ENCODE measurements around the gene OR2K2. TPM values are rescaled to one million over a fixed set of nuclear protein-coding genes. Genes with fewer than 3 reads are reported as not detected.

Gene OR2K2, protein sequence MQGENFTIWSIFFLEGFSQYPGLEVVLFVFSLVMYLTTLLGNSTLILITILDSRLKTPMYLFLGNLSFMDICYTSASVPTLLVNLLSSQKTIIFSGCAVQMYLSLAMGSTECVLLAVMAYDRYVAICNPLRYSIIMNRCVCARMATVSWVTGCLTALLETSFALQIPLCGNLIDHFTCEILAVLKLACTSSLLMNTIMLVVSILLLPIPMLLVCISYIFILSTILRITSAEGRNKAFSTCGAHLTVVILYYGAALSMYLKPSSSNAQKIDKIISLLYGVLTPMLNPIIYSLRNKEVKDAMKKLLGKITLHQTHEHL
- not detected for total RNA-seq

DNA sequence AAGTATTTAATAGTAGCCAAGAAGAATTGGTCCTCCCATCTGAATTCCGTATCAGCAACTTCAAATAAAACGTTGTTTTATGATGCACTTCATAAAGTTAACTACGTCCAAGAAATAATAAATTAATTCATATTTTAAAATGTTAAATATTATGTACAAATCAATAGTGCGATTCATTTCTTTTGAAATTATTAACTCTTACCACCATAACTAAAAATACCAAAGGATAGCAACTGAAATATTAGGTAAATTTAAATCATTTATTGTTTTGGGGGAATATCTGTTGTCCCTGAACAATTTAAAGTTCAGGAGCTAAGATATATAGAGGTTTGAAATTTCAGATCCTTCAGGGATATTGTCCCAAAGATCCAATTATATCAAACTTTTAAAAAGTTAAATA is at the start of gene OR2K2:
Gene OR2K2, minus strand, starts transcription at position 101 of the 400 bp plus-strand sequence. CDS start 1,791 bp downstream, outside the sequence.
- no peaks in the 10 kb centered on the region for H3K4me1 ChIP-seq
- no peak for DNase-seq
- no peak within 1 kb of the TSS for H3K27ac ChIP-seq
- WGBS, 2 donors = 88 to 89% methylated on average over 4 of the region's 4 CpGs
- intact Hi-C loops (cut with DNase I) = no loop called here
- H3K4me3 ChIP-seq = no peak within 1 kb of the TSS
- H3K27me3 ChIP-seq = peaks cover 0 to 23% (median 0%) of the 10 kb centered on the region in 4 donors
- H3K36me3 ChIP-seq = no peaks in the 10 kb centered on the region
- H3K9me3 ChIP-seq = no peaks in the 10 kb centered on the region
- no peak for TF ChIP-seq POLR2A (IDR thresholded peaks at IDR 0.05)
- TF ChIP-seq, protein P1, sequence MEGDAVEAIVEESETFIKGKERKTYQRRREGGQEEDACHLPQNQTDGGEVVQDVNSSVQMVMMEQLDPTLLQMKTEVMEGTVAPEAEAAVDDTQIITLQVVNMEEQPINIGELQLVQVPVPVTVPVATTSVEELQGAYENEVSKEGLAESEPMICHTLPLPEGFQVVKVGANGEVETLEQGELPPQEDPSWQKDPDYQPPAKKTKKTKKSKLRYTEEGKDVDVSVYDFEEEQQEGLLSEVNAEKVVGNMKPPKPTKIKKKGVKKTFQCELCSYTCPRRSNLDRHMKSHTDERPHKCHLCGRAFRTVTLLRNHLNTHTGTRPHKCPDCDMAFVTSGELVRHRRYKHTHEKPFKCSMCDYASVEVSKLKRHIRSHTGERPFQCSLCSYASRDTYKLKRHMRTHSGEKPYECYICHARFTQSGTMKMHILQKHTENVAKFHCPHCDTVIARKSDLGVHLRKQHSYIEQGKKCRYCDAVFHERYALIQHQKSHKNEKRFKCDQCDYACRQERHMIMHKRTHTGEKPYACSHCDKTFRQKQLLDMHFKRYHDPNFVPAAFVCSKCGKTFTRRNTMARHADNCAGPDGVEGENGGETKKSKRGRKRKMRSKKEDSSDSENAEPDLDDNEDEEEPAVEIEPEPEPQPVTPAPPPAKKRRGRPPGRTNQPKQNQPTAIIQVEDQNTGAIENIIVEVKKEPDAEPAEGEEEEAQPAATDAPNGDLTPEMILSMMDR (IDR thresholded peaks at IDR 0.05) = no peak

DNA sequence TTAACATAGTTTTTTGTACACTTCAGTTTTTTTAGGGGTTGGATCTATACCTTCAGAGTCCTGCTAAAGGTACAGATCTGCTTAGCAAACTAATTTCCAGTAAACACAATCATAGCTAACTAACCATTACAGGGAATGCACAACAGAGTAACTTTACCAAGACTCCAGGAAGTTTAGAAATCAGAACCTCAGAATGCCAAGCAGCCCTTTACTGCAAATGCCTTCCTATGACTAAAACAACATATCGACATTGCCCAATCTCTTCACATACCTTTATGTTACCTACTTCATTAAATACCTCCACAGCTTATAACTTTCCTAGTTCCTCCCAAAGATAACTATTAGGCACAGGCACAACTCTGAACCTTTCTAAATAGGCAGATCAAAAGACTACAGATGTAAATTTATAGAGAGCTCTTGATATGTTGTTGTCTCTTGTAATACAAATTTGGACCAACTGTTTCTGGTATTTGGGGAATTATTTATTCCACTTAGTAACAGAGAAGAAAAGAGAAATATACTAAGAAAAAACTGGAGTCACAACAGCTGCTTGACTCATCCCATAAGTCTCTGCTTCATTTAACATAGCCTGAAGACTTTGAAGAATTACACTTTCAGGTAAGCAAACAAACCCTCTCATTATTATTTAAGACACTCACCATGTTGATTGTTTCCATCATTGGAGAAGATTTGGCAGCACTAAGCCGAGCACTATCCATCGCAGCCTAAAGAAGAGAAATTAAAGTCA is 46.0 kb upstream of the OR2K2 start:
- Histone ChIP-seq H3K27ac (no peak overlapping the region), H3K36me3 (peaks cover 10 to 99% (median 19%) of the 10 kb centered on the region in 3 donors), H3K9me3 (no peaks in the 10 kb centered on the region), H3K27me3 (no peaks in the 10 kb centered on the region), H3K4me1 (no peaks in the 10 kb centered on the region), H3K4me3 (no peak overlapping the region)
- no peak for DNase-seq
- 60 to 66% methylated on average over 3 of the region's 3 CpGs for WGBS, 2 donors
- intact Hi-C loops (cut with DNase I) = no loop called here
- TF ChIP-seq, protein P1 (IDR thresholded peaks at IDR 0.05) = no peak
- no peak for TF ChIP-seq POLR2A (IDR thresholded peaks at IDR 0.05)

DNA sequence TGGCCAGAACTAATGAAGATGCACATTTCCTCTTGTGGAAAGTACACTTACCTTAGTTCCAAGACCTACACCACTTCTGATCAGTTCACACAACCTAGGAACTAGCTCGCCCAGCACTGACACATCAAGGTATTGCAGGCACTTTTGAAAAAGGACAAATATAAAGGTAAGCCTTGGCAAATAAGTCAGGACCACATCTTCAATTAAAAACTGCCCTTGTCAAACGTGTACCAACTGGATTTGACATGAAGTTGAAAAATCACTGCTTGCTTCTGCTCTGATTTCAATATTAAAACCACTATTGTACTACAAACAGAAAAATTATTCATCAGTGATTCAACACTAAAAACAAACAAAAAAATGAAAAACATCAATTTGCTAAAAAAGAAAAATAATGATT is 45.0 kb upstream of the OR2K2 start:
- no peaks in the 10 kb centered on the region for H3K9me3 ChIP-seq
- TF ChIP-seq, protein P1 (IDR thresholded peaks at IDR 0.05) = no peak
- TF ChIP-seq POLR2A (IDR thresholded peaks at IDR 0.05) = no peak
- no peak overlapping the region for H3K4me3 ChIP-seq
- no peaks in the 10 kb centered on the region for H3K27me3 ChIP-seq
- H3K36me3 ChIP-seq = peaks cover 10 to 99% (median 20%) of the 10 kb centered on the region in 3 donors
- intact Hi-C loops (cut with DNase I) = no loop called here
- H3K4me1 ChIP-seq = no peaks in the 10 kb centered on the region
- H3K27ac ChIP-seq = no peak overlapping the region
- no peak for DNase-seq
- 50 to 61% methylated on average over 2 of the region's 2 CpGs for WGBS, 2 donors

DNA sequence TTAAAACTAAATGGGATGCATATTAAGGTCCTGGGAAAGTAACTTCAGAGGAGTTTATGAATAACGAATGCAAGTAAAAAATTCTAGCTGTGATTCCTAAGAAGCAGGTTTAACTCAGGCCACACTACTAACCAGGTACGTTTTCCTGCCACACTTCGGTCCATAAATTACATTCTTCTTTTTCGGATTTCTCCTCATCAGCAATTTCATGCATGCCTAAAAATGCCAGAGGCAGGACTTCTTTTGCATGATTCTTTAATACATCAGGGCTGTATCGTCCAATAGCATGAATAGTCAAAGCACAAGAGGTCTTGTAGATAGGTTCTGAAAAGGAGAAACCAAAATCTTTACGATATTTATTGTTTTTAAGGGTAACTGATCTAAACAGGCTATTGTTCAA is 42.3 kb upstream of the OR2K2 start:
- no peaks in the 10 kb centered on the region for H3K27me3 ChIP-seq
- DNase-seq = no peak
- WGBS, 2 donors = 88 to 98% methylated on average over 6 of the region's 6 CpGs
- intact Hi-C loops (cut with DNase I) = no loop called here
- TF ChIP-seq POLR2A (IDR thresholded peaks at IDR 0.05) = no peak
- TF ChIP-seq, protein P1 (IDR thresholded peaks at IDR 0.05) = no peak
- H3K4me3 ChIP-seq = no peak overlapping the region
- no peak overlapping the region for H3K27ac ChIP-seq
- no peaks in the 10 kb centered on the region for H3K4me1 ChIP-seq
- no peaks in the 10 kb centered on the region for H3K9me3 ChIP-seq
- peaks cover 10 to 99% (median 30%) of the 10 kb centered on the region in 3 donors for H3K36me3 ChIP-seq

DNA sequence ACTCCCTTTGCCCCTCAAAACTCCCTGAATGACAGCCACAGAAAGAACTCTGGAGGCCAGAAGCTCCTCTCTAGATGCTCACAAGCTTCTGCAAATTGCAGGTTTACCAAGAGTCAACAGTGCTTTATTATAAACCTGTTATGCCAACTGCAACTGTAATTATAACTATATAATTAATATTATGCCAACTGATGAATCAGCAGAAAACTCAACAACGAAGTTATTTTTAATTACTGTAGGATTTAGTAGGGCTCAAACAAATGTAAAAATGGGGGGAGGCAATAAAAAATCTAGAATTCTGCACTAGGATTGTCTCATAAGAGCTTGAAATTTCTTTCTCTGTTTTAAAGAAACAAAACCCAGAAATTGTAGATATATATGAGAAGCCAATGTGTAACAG is 37.0 kb upstream of the OR2K2 start:
- Histone ChIP-seq H3K4me1 (no peaks in the 10 kb centered on the region), H3K4me3 (no peak overlapping the region)

More for the DNA sequence above, 37.0 kb upstream of the OR2K2 start:
- H3K27me3 ChIP-seq = no peaks in the 10 kb centered on the region
- no peak for DNase-seq
- intact Hi-C loops (cut with DNase I) = no loop called here
- H3K36me3 ChIP-seq = peaks cover 0 to 100% (median 39%) of the 10 kb centered on the region in 3 donors
- no peaks in the 10 kb centered on the region for H3K9me3 ChIP-seq
- H3K27ac ChIP-seq = no peak overlapping the region
- 78 to 79% methylated on average over 1 of the region's 1 CpG for WGBS, 2 donors
- TF ChIP-seq POLR2A (IDR thresholded peaks at IDR 0.05) = no peak
- TF ChIP-seq, protein P1 (IDR thresholded peaks at IDR 0.05) = no peak
